ENCODE results near the gene AAMP.

- TF ChIP-seq EZH2 (IDR thresholded peaks at IDR 0.05; ENCODE audit: borderline replicate concordance, low read depth, low read length, severe bottlenecking) (no peak), CTCF (IDR thresholded peaks at IDR 0.05; ENCODE audit: extremely low read depth in 1 of 2, insufficient read depth in 1 of 2, low read depth in 1 of 2, low read length in 2 of 2) (no peak), POLR2A (IDR thresholded peaks at IDR 0.05; ENCODE audit: low read depth, low read length) (no peak), MYC (IDR thresholded peaks at IDR 0.05; ENCODE audit: low read depth, low read length) (no peak), POLR2AphosphoS5 (IDR thresholded peaks at IDR 0.05; ENCODE audit: insufficient read depth, low read depth, low read length) (no peak)
Measured at GRCh38 chr2:218289639-218290315, 19.8 kb upstream of the AAMP start.

Measured in endothelial cell of umbilical vein (primary cell).